Anterior cingulate cortex (tissue), 58 donors: ENCODE results near the gene TAL2.
"Not testable (repeated sequence)": the region's sequence is repeated elsewhere in the genome, so short reads cannot be mapped to it uniquely, and the experiment has no call there.

ENCODE experiments used
- DNase-seq, 58 donors: peaks; one replicate each; lab custom pipeline; 2025; lab: John Stamatoyannopoulos, UW

The TAL2 gene

GRCh38 chr9:105701145-105701544 lies 38.9 kb downstream of the TAL2 start:
- DNase-seq, result no peak

DNA sequence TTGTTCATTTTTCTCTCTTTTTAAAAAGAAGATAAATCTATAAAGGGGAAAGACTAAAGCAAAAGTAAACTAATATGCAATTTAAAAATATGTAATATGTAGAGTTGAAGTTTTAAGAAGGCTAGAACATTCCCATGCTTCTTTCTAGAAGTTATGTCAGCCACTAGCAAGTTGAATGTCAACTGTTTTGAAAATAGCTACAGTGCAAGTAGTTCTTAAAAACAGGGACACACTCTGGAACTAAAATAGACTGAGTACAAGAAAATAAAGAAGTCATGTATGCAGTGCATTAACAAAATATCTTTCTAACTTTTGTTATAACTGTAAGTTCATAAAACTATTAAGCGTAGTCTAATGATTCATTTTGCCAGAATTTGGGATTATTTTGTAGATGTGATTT lies 40.0 kb downstream of the TAL2 start:
- DNase-seq, result no peak

GRCh38 chr9:105703638-105704037 lies 41.4 kb downstream of the TAL2 start:
- not testable (repeated sequence) for DNase-seq

DNA sequence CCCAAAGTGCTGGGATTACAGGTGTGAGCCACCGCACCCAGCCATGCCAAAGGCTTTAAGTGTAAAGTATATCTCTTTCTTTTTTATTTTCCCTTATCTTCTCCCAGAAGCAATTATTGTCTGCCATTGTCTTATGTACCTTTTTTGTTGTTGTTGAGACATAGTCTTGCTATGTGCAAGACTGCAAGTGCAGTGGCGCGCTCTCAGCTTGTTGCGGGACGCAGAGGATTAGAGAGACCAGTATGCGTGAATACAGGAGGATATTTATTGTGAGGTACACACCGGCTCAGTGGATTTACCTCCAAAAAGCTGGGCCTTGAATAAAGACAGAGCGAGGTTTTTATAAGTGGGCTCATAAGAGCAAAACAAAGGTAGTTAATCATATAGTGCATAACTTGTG lies 43.9 kb downstream of the TAL2 start:
- no peak for DNase-seq

GRCh38 chr9:105708405-105708804 lies 46.1 kb downstream of the TAL2 start:
- no peak for DNase-seq

DNA sequence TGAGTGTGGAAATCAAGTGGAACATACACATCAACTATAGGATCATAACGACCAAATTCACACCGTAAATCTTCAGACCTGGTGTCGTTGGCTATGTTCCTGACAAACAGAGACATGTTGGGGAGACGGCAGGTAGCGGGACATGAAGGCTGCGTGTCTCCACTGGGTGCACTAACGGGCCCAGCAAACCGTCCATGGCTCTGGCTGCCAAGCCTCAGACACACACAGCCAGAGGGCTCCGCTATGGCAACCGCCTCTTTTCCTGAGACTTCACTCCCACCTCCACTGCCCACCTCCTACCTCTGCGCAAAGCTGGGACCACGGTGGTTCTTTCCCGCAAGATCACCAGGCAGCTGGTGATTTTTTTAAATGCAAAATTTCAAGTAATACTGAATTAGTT lies 48.4 kb downstream of the TAL2 start:
- no peak for DNase-seq

- no peak for DNase-seq
Observed at GRCh38 chr9:105711867-105712266, 49.6 kb downstream of the TAL2 start.

DNA sequence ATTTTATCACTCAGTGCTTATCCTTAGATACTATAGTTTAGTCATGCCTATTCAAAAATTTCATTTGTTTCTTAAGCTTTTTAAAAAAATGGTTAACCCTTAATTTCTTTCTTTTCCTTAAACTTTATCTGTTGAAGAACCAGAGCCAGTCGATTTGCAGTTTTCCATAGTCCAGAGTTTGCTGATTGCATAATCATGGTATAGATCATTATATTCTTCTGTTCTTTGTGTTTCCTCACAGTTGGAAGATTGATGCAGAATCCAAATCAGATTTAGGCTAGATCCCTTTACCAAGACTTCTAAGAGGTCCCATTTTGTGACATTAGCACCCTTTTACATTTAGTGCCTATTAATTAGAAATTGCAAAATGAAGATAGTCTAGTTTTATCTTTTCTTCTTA lies 50.0 kb downstream of the TAL2 start:
- no peak for DNase-seq
